ENCODE measurements around the gene C11orf87. TPM values are rescaled to one million over a fixed set of nuclear protein-coding genes. Genes with fewer than 3 reads are reported as not detected.

C11orf87 gene
- total and polyA plus RNA-seq, 2 of the 4 experiments (the other 2 are of a cell fraction) = under 0.01 to 0.24 TPM

DNA sequence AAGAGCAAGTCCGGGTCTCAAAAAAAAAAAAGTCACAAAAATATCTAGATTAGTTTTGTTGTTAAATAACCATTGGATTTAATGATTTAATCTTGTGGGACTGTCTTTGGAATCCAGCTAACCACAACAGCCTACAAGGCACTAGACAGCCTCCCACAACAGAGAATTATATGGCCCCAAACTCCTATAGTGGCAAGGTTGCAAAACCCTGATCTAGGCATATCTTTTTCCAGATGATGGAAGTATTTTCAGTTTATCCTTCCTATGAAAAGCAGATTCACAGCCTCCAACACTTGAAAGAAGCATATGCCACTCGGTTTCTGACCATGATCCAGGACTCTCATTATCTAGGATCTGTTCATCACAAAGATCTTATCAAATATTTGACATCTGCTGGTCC, 5.4 kb upstream of the C11orf87 start:
- Histone ChIP-seq H2AK9ac (replicated peaks; ENCODE audit: low read depth, low read length, poor library complexity) (no peak overlapping the region), H3K18ac (ENCODE audit: low read depth, low read length) (no peak overlapping the region), H2BK15ac (ENCODE audit: low read depth, low read length) (no peak overlapping the region), H4K91ac (ENCODE audit: insufficient read depth, low read depth, low read length) (no peak overlapping the region), H3K36me3 (ENCODE audit: control insufficient read depth, insufficient read depth, low read length) (no peaks in the 10 kb centered on the region), H4K5ac (ENCODE audit: low read depth, low read length) (no peak overlapping the region), H3K27me3 (ENCODE audit: control insufficient read depth, insufficient read depth, low read length) (no peaks in the 10 kb centered on the region), H2BK120ac (ENCODE audit: low read depth, low read length) (no peak overlapping the region), H4K20me1 (ENCODE audit: insufficient read depth, low read length) (no peaks in the 10 kb centered on the region), H3K4me2 (ENCODE audit: low read depth, low read length) (no peak overlapping the region), H3K4me1 (ENCODE audit: control insufficient read depth, insufficient read depth, low read length) (no peaks in the 10 kb centered on the region), H3K4ac (ENCODE audit: low read depth, low read length) (no peak overlapping the region), H3K56ac (ENCODE audit: extremely low read depth, insufficient read depth, low read length) (no peak overlapping the region), H3K9me3 (ENCODE audit: control insufficient read depth, insufficient read depth, low read length) (no peaks in the 10 kb centered on the region; the same call in 1 of the 2 replicates), H2AFZ (replicated peaks; ENCODE audit: low read length, poor library complexity) (no peak overlapping the region), H3K27ac (ENCODE audit: insufficient read depth, low read length) (no peak overlapping the region), H3K79me1 (ENCODE audit: low read depth in 1 of 2, low read length in 2 of 2) (no peaks in the 10 kb centered on the region), H4K8ac (ENCODE audit: low read depth in 2 of 2, low read length in 2 of 2) (no peak overlapping the region), H2BK5ac (ENCODE audit: low read depth, low read length, poor library complexity, severe bottlenecking) (no peak overlapping the region), H3K9me1 (ENCODE audit: insufficient read depth, low read length) (no peaks in the 10 kb centered on the region), H3K9ac (ENCODE audit: low read depth, low read length) (no peak overlapping the region), H2BK20ac (ENCODE audit: low read depth, low read length) (no peak overlapping the region), H3K14ac (replicated peaks; ENCODE audit: low read depth, low read length) (no peak overlapping the region), H3K4me3 (ENCODE audit: insufficient read depth, low read depth, low read length) (no peak overlapping the region), H2AK5ac (ENCODE audit: low read depth, low read length) (no peak overlapping the region), H3K23ac (ENCODE audit: low read depth, low read length) (no peak overlapping the region)
- in situ Hi-C loops (cut with MboI; ENCODE audit: low sequenced_read_pairs) (no loop called here), intact Hi-C loops (cut with micrococcal nuclease) (no loop called here), dilution Hi-C loops (cut with HindIII; ENCODE audit: low sequenced_read_pairs, unreplicated experiment) (no loop called here)
- POLR2A ChIA-PET (ENCODE audit: unreplicated experiment) = interaction anchor here (0.6 kb wide), 1 partner anchor 9 kb away, joined by 3 read pairs; no protein-coding TSS in a partner anchor
- BruUV-seq (replicated peaks) = no TSS peak
- no peak for TF ChIP-seq CEBPB (IDR thresholded peaks at IDR 0.05; ENCODE audit: low read depth, low read length)
- TF ChIP-seq RCOR1 (IDR thresholded peaks at IDR 0.05; ENCODE audit: insufficient replicate concordance, low read length) = no peak
- TF ChIP-seq, protein P1, sequence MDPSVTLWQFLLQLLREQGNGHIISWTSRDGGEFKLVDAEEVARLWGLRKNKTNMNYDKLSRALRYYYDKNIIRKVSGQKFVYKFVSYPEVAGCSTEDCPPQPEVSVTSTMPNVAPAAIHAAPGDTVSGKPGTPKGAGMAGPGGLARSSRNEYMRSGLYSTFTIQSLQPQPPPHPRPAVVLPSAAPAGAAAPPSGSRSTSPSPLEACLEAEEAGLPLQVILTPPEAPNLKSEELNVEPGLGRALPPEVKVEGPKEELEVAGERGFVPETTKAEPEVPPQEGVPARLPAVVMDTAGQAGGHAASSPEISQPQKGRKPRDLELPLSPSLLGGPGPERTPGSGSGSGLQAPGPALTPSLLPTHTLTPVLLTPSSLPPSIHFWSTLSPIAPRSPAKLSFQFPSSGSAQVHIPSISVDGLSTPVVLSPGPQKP (IDR thresholded peaks at IDR 0.05; ENCODE audit: borderline replicate concordance, low read depth, low read length) = no peak
- no peak for TF ChIP-seq POLR2A (IDR thresholded peaks at IDR 0.05; ENCODE audit: low read depth, low read length)
- TF ChIP-seq BHLHE40 (IDR thresholded peaks at IDR 0.05; ENCODE audit: low read depth, low read length) = no peak
- TF ChIP-seq RFX5 (IDR thresholded peaks at IDR 0.05; ENCODE audit: low read depth, low read length) = no peak
- no peak for TF ChIP-seq FOS (IDR thresholded peaks at IDR 0.05; ENCODE audit: low read depth, low read length)
- TF ChIP-seq MAZ (IDR thresholded peaks at IDR 0.05; ENCODE audit: borderline replicate concordance, low read depth, low read length) = no peak
- no peak for TF ChIP-seq SMC3 (IDR thresholded peaks at IDR 0.05; ENCODE audit: low read depth, low read length)
- TF ChIP-seq CHD1 (IDR thresholded peaks at IDR 0.05; ENCODE audit: low read depth, low read length) = no peak
- no peak for TF ChIP-seq NFE2L2 (IDR thresholded peaks at IDR 0.05; ENCODE audit: low read depth, low read length)
- TF ChIP-seq RAD21 (IDR thresholded peaks at IDR 0.05; ENCODE audit: low read length) = no peak
- 0% methylated on average over 1 of the region's 2 CpGs; no CpG with 5 or more reads in 1 of the 2 experiments for WGBS, 2 experiments (ENCODE audit: extremely low coverage in 2 of 2, insufficient read length in 1 of 2)
- ATAC-seq (ENCODE audit: low read depth) = no peak
- DNase-seq = no peak
- CTCF ChIA-PET = no interaction called here

Data from IMR-90 (cell line).